Adrenal gland (tissue), 5 donors: ENCODE measurements around the gene GPC3.

Source experiments
- POLR2A ChIP-seq, 2 donors: fragments of 450-650 bp; IDR thresholded peaks; one replicate each; pipeline ENCODE4 v1.6.1; 2017; ENCODE audit warnings: antibody characterized with exemption in 2 of 2, mild to moderate bottlenecking in 2 of 2, moderate library complexity in 1 of 2
- TF ChIP-seq, protein P1 (sequence below), 6 experiments: fragments of 450-650 bp in 4 of 6; fragments of 200-600 bp in 2 of 6; sonication (generic) in 1 of 6; IDR thresholded peaks; 1 replicate in 5 of 6; 2 replicates in 1 of 6; pipeline versions ENCODE4 v1.5.1 to v1.8.0; 2016 to 2021; ENCODE audit warnings: antibody characterized with exemption in 6 of 6, mild to moderate bottlenecking in 2 of 6, moderate library complexity in 1 of 6
- donor health status: DM: no; HTN: no; CAD: no.

DNA sequence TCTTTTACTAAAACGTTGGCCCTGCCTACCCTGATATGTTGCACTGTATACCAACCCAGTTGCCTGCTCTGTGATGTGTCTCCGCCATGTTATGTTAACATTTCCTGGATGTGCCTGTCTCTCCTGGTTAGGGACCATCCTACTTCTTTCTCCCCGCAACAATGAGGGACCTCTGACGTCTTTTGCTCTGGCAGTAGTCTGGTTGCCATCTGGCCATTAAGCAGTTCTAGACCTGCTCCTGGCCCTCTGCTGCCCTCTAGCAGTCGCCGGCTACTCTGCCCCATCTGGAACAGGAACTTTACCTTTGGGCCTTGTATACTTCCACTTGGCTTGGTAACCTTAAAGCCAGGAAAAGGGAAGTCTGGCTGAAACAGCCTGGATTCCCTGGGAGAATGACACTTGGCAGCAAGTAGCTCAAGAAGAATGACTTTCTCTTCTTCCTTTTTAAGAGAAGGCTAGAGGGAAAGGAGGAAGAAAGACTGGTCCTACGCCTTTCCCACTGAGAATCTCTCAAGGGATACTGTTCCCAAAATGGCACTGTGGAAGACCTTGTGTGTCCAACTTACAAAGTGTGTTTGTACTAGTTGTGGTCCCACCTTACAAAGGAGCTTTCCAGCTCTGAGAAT, 63.5 kb downstream of the GPC3 start:
- TF ChIP-seq POLR2A (IDR thresholded peaks at IDR 0.05): no peak
- TF ChIP-seq, protein P1, sequence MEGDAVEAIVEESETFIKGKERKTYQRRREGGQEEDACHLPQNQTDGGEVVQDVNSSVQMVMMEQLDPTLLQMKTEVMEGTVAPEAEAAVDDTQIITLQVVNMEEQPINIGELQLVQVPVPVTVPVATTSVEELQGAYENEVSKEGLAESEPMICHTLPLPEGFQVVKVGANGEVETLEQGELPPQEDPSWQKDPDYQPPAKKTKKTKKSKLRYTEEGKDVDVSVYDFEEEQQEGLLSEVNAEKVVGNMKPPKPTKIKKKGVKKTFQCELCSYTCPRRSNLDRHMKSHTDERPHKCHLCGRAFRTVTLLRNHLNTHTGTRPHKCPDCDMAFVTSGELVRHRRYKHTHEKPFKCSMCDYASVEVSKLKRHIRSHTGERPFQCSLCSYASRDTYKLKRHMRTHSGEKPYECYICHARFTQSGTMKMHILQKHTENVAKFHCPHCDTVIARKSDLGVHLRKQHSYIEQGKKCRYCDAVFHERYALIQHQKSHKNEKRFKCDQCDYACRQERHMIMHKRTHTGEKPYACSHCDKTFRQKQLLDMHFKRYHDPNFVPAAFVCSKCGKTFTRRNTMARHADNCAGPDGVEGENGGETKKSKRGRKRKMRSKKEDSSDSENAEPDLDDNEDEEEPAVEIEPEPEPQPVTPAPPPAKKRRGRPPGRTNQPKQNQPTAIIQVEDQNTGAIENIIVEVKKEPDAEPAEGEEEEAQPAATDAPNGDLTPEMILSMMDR (IDR thresholded peaks at IDR 0.05): peak in 5 of 6 experiments; percentile 7 to 41 (median 23)
